ENCODE data around the gene GLIPR1L2. TPM values are rescaled to one million over a fixed set of nuclear protein-coding genes. Genes with fewer than 3 reads are reported as not detected.

The GLIPR1L2 gene
- total and polyA plus RNA-seq, 2 experiments from 2014 or later, result 0.08 TPM; not detected in 1

DNA sequence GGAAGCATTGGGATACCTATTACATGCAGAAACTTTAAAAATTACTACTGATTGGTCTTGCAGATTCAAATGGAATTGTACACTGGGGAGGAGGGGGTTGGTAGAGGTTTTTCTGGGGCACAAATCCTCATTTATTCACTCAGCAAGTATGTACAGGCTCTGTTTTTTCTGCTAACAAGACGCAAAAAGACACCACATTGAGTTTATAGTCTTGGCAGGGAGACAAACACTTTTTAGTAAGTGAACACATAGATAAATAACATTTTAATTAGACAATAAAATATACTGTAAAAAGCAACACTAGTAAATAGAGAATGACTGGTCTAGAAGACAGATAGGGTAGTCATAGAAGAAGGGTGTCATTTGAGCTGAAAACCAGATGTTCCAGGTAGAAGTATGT is 23.8 kb downstream of the GLIPR1L2 start:
- TF ChIP-seq ZNF114 (CRISPR knock-in tag; IDR thresholded peaks at IDR 0.05) (no peak), CREB1 (CRISPR knock-in tag; IDR thresholded peaks at IDR 0.05; ENCODE audit: low read depth) (no peak), REST (IDR thresholded peaks at IDR 0.05; ENCODE audit: unreplicated experiment) (no peak), EZH2phosphoT487 (IDR thresholded peaks at IDR 0.05; ENCODE audit: unreplicated experiment) (no peak), ZNF462 (CRISPR knock-in tag; IDR thresholded peaks at IDR 0.05) (no peak), JUNB (IDR thresholded peaks at IDR 0.05; ENCODE audit: unreplicated experiment) (no peak), NANOG (IDR thresholded peaks at IDR 0.05; ENCODE audit: borderline replicate concordance) (no peak), ZNF331 (CRISPR knock-in tag; IDR thresholded peaks at IDR 0.05; ENCODE audit: low read depth) (no peak), STAT1 (IDR thresholded peaks at IDR 0.05; ENCODE audit: unreplicated experiment) (no peak), EZH2 (IDR thresholded peaks at IDR 0.05; ENCODE audit: low read depth, unreplicated experiment) (no peak)
- TF ChIP-seq, protein P1, sequence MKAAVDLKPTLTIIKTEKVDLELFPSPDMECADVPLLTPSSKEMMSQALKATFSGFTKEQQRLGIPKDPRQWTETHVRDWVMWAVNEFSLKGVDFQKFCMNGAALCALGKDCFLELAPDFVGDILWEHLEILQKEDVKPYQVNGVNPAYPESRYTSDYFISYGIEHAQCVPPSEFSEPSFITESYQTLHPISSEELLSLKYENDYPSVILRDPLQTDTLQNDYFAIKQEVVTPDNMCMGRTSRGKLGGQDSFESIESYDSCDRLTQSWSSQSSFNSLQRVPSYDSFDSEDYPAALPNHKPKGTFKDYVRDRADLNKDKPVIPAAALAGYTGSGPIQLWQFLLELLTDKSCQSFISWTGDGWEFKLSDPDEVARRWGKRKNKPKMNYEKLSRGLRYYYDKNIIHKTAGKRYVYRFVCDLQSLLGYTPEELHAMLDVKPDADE (IDR thresholded peaks at IDR 0.05), result no peak

More for the DNA sequence above, 23.8 kb downstream of the GLIPR1L2 start:
- Histone ChIP-seq H3F3A (replicated peaks; ENCODE audit: low read depth) (no peaks in the 10 kb centered on the region), H3K4me1 (ENCODE audit: insufficient read depth) (no peaks in the 10 kb centered on the region), H3K27me3 (ENCODE audit: insufficient read depth) (no peaks in the 10 kb centered on the region), H3K79me2 (replicated peaks; ENCODE audit: insufficient read depth) (no peaks in the 10 kb centered on the region), H2AFZ (no peak overlapping the region), H4K20me1 (replicated peaks; ENCODE audit: insufficient read depth) (no peaks in the 10 kb centered on the region), H3K4me2 (no peak overlapping the region), H3K4me3 (no peak overlapping the region), H3K9me2 (ENCODE audit: insufficient read depth) (0 out of 2 replicates have a peak, but pooled peaks cover 3% of the 10 kb centered on the region), H3K36me3 (ENCODE audit: insufficient read depth) (no peaks in the 10 kb centered on the region), H3K27ac (ENCODE audit: low read depth) (no peak overlapping the region)
- Mint-ChIP-seq H3K27ac (no peak overlapping the region), H3K9me3 (no peaks in the 10 kb centered on the region), H3K27me3 (ENCODE audit: insufficient read depth, low read depth, poor library complexity) (no peaks in the 10 kb centered on the region), H3K4me1 (no peaks in the 10 kb centered on the region), H3K4me3 (no peak overlapping the region), H3K36me3 (ENCODE audit: low read depth) (no peaks in the 10 kb centered on the region)
- DNase-seq (ENCODE audit: low spot score) (no peak), ATAC-seq (no peak)

All from GM23338 (cell line).